HL-60 (cell line): ENCODE measurements around the gene LAMA1.

Source experiments
- CTCF ChIP-seq: IDR thresholded peaks from one replicate; pipeline ENCODE4 v1.5.1; 2011; ENCODE audit warnings: low read length, control low read depth, inconsistent platforms; ENCODE audit not compliant: insufficient read depth
- GABPA ChIP-seq: IDR thresholded peaks from 2 replicates; pipeline ENCODE4 v1.6.1; 2012; ENCODE audit warnings: low read depth
- POLR2AphosphoS5 ChIP-seq: IDR thresholded peaks from 2 replicates; pipeline ENCODE4 v1.6.1; 2012; ENCODE audit warnings: low read depth
- REST ChIP-seq: IDR thresholded peaks from 2 replicates; pipeline ENCODE4 v1.6.1; 2012; ENCODE audit warnings: low read depth; ENCODE audit not compliant: insufficient replicate concordance

DNA sequence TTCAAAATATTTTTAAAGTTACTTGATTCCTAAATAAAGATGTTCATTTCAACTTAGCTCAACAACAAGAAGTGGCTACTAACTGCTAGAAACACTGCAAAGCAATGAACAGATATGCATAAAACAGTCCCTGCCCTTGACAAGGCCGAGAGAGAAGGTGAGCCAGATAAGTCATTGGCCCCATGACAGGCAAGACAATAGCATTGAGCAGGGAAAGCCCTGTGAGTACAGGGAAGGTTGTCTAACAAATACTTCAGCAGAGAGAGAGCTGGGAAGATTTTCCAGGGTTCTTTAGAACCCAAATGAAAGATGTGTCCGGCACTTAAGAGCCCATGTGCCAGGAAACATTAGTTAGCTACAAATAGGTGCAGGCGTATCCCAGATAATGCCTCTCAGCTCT is 4.7 kb downstream of the LAMA1 start:
- TF ChIP-seq CTCF = no peak
- no peak for TF ChIP-seq REST
- no peak for TF ChIP-seq GABPA
- no peak for TF ChIP-seq POLR2AphosphoS5
